Upper lobe of left lung (tissue), 4 donors: ENCODE results near the gene DEPP1.

Experiments
- EP300 ChIP-seq, 4 donors: sonication (generic); formaldehyde crosslinking; IDR thresholded peaks; one replicate each; pipeline ENCODE4 v1.5.1; 2017; ENCODE audit warnings: antibody characterized with exemption in 4 of 4, control low read depth in 2 of 4
- POLR2A ChIP-seq, 4 donors: fragments of 450-650 bp; IDR thresholded peaks; one replicate each; pipeline ENCODE4 v1.5.1; 2016 to 2017; ENCODE audit warnings: antibody characterized with exemption in 4 of 4, mild to moderate bottlenecking in 2 of 4
- TF ChIP-seq, protein P1 (sequence below), 6 experiments: fragments of 450-650 bp in 4 of 6; fragments of 200-600 bp in 2 of 6; sonication (generic) in 2 of 6; IDR thresholded peaks; one replicate each; pipeline ENCODE4 v1.5.1; 2016 to 2019; ENCODE audit warnings: antibody characterized with exemption in 6 of 6

DNA sequence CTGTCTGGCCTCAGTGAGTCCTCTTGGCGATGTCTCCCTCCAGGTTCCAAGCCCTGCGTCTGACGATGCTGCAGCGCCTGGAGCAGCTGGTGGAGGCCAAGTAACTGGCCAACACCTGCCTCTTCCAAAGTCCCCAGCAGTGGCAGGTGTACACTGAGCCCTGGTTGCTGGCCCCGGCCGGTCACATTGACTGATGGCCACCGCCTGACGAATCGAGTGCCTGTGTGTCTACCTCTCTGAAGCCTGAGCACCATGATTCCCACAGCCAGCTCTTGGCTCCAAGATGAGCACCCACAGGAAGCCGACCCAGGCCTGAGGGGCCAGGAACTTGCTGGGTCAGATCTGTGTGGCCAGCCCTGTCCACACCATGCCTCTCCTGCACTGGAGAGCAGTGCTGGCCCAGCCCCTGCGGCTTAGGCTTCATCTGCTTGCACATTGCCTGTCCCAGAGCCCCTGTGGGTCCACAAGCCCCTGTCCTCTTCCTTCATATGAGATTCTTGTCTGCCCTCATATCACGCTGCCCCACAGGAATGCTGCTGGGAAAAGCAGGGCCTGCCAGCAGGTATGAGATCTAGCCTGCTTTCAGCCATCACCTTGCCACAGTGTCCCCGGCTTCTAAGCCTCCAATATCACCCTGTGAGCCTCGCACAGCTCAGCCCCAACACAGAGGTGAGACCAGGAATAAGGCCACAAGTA is 14.8 kb upstream of the DEPP1 start:
- TF ChIP-seq, protein P1, sequence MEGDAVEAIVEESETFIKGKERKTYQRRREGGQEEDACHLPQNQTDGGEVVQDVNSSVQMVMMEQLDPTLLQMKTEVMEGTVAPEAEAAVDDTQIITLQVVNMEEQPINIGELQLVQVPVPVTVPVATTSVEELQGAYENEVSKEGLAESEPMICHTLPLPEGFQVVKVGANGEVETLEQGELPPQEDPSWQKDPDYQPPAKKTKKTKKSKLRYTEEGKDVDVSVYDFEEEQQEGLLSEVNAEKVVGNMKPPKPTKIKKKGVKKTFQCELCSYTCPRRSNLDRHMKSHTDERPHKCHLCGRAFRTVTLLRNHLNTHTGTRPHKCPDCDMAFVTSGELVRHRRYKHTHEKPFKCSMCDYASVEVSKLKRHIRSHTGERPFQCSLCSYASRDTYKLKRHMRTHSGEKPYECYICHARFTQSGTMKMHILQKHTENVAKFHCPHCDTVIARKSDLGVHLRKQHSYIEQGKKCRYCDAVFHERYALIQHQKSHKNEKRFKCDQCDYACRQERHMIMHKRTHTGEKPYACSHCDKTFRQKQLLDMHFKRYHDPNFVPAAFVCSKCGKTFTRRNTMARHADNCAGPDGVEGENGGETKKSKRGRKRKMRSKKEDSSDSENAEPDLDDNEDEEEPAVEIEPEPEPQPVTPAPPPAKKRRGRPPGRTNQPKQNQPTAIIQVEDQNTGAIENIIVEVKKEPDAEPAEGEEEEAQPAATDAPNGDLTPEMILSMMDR (IDR thresholded peaks at IDR 0.05), result no peak
- no peak for TF ChIP-seq EP300 (IDR thresholded peaks at IDR 0.05)
- no peak for TF ChIP-seq POLR2A (IDR thresholded peaks at IDR 0.05)
